Neutrophil (primary cell): ENCODE measurements around the gene CRPPA.

Experiments
- H3K27ac ChIP-seq: fragments of 200-600 bp; sonication (generic); 2 replicates; pipeline ENCODE4 v1.5.1; 2016; ENCODE audit warnings: mild to moderate bottlenecking, moderate library complexity
- H3K27me3 ChIP-seq: fragments of 200-600 bp; sonication (generic); 2 replicates; pipeline ENCODE4 v1.6.0; 2016; ENCODE audit warnings: mild to moderate bottlenecking
- H3K36me3 ChIP-seq: fragments of 200-600 bp; sonication (generic); 2 replicates; pipeline ENCODE4 v1.5.1; 2017
- H3K4me1 ChIP-seq, 2 experiments: fragments of 200-600 bp in 1 of 2; sonication (generic) in 1 of 2; 1 replicate in 1 of 2; 2 replicates in 1 of 2; pipeline versions ENCODE4 v1.5.1 to v1.6.1; 2013 to 2016; ENCODE audit warnings: low read depth in 1 of 2, low read length in 1 of 2, mild to moderate bottlenecking in 1 of 2, moderate library complexity in 1 of 2; ENCODE audit not compliant: control insufficient read depth in 1 of 2, insufficient read depth in 1 of 2
- H3K4me3 ChIP-seq, 2 experiments: fragments of 200-600 bp in 1 of 2; sonication (generic) in 1 of 2; 1 replicate in 1 of 2; 2 replicates in 1 of 2; pipeline ENCODE4 v1.5.1; 2013 to 2016; ENCODE audit warnings: low read depth in 1 of 2, low read length in 1 of 2, mild to moderate bottlenecking in 1 of 2, moderate library complexity in 1 of 2
- H3K9me3 ChIP-seq: fragments of 200-600 bp; sonication (generic); 2 replicates; pipeline ENCODE4 v1.5.1; 2016
- CTCF ChIP-seq: fragments of 200-600 bp; sonication (generic); IDR thresholded peaks from 2 replicates; pipeline ENCODE4 v1.5.1; 2016; ENCODE audit warnings: antibody characterized with exemption

The CRPPA gene

GRCh38 chr7:16420649-16421332 is 547 bp downstream of the CRPPA start:
- TF ChIP-seq CTCF, result no peak
- H3K4me3 ChIP-seq, result peak overlapping the region; percentile 51 to 58
- no peaks in the 10 kb centered on the region for H3K9me3 ChIP-seq
- H3K4me1 ChIP-seq, result peaks cover 18 to 21% of the 10 kb centered on the region in 2 experiments
- H3K27me3 ChIP-seq, result peaks cover 8% of the 10 kb centered on the region
- no peaks in the 10 kb centered on the region for H3K36me3 ChIP-seq
- peak overlapping the region; percentile 16 for H3K27ac ChIP-seq

GRCh38 chr7:16420329-16420648 is 1.0 kb downstream of the CRPPA start:
- Histone ChIP-seq H3K4me3 (peak overlapping the region; percentile 51 to 58), H3K4me1 (peaks cover 18 to 21% of the 10 kb centered on the region in 2 experiments), H3K9me3 (no peaks in the 10 kb centered on the region), H3K27ac (peak overlapping the region; percentile 16), H3K36me3 (no peaks in the 10 kb centered on the region), H3K27me3 (peaks cover 8% of the 10 kb centered on the region)
- TF ChIP-seq CTCF, result no peak

- Histone ChIP-seq H3K36me3 (no peaks in the 10 kb centered on the region), H3K4me1 (peaks cover 18 to 21% of the 10 kb centered on the region in 2 experiments), H3K4me3 (no peak overlapping the region), H3K27me3 (peaks cover 8% of the 10 kb centered on the region), H3K9me3 (no peaks in the 10 kb centered on the region), H3K27ac (no peak overlapping the region)
- TF ChIP-seq CTCF, result no peak
These were observed 1.5 kb downstream of the CRPPA start for GRCh38 chr7:16419859-16420258.

- H3K27ac ChIP-seq, result no peak overlapping the region
- no peak for TF ChIP-seq CTCF
- no peak overlapping the region for H3K4me3 ChIP-seq
- peaks cover 18 to 21% of the 10 kb centered on the region in 2 experiments for H3K4me1 ChIP-seq
- no peaks in the 10 kb centered on the region for H3K9me3 ChIP-seq
- H3K36me3 ChIP-seq, result no peaks in the 10 kb centered on the region
- H3K27me3 ChIP-seq, result peaks cover 8% of the 10 kb centered on the region
These were observed 2.2 kb downstream of the CRPPA start for GRCh38 chr7:16419126-16419525.

GRCh38 chr7:16417906-16418305 is 3.4 kb downstream of the CRPPA start:
- H3K9me3 ChIP-seq, result no peaks in the 10 kb centered on the region
- H3K27me3 ChIP-seq, result peaks cover 8% of the 10 kb centered on the region
- peaks cover 18 to 21% of the 10 kb centered on the region in 2 experiments for H3K4me1 ChIP-seq
- no peaks in the 10 kb centered on the region for H3K36me3 ChIP-seq
- TF ChIP-seq CTCF, result no peak
- no peak overlapping the region for H3K27ac ChIP-seq
- H3K4me3 ChIP-seq, result no peak overlapping the region
